HG03521 (cell line): ENCODE results near the gene RPS6KC1.
A peak's percentile ranks its signal among the peaks of the same experiment; 100 is the strongest.
"Not testable (repeated sequence)": the region's sequence is repeated elsewhere in the genome, so short reads cannot be mapped to it uniquely, and the experiment has no call there.

Experiments
- ATAC-seq: cut with Tn5 transposase; IDR thresholded peaks from one replicate; pipeline ENCODE4 v1.9.1; 2021; ENCODE audit warnings: mild to moderate bottlenecking, moderate library complexity; ENCODE audit not compliant: unreplicated experiment

Gene RPS6KC1

DNA sequence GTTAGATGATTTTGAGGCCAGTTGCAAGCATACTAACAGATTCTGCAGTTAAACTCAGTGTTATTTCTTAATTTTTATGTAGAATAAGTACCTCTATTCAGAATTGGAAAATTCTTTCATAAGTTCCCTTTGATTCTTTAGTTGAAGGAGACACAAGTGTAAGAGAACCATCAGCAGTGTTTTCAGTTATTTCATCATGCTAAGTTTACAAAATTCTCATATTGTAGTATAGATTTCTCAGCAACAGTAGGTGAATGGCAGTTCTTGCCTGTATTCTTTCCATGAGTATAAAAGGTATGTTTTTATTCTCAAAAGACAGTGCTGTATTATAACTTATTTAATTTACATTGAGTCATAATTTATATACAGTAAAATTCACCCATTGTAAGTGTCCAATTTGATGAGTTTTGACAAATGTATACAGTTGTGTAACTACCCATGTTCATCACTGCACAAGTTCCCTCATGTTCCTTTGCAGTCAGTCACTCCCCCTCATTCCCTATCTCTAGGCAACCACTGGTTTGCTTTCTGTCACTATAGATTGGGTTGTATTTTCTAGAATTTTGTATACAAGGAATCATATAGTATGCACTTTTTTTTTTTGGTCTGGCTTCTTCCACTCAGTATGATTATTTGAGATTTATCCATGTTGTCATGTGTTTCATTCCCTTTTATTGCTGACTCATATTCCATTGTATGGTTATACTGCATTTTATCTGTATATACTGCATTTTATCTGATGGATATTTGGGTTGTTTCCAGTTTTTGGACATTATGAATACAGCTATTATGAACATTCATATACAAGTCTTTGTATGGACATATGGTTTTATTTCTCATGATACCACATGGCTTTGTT lies 3.9 kb downstream of the RPS6KC1 start:
- ATAC-seq, result no peak

DNA sequence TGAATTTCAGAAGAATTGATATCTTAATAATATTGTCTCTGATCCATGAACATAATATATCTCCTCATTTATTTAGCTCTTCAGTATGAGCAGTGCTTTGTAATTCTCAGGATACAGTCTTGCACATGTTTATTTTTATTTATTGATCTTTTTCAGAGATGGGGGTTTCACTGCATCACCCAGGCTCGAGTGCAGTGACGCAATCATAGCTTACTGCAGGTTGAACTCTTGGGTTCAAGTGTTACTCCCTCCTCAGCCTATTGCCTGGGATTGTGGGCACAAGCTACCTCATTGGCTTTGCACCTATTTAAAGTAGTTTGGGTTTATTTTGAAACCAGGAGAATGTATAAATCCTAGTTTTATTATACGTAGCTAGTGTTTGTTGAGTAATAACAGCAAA lies 4.7 kb downstream of the RPS6KC1 start:
- no peak for ATAC-seq

DNA sequence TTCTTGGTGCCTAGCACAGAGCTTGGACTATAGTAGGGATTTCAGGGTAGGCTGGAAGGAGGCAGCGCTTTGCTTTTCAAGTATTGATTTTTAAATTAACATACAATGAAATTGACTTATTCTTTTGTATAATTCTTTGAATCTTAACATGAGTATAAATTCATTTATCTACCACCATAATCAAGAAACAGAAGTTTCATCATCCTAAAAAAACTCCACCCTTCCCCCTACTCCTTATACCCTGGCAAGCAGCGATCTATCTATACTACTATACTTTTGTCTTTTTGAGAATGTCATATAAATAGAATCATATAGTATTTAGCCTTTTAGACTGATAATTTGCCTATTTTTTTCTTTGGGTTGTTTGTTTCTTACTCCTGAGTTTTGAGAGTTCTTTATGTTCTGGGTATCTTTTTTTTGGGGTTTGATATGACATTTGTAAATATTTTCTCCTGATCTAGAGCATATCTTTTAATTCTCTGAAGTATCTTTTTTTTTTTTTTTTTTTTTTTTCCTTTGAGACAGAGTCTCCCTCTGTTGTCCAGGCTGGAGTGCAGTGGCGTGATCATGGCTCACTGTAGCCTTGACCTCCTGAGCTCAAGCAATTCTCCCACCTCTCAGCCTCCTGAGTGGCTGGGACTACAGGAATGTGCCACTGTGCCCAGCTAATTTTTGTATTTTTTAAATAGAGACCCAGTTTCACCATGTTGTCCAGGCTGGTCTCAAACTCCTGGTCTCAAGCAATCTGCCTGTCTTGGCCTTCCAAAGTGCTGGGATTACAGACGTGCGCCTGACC lies 6.4 kb downstream of the RPS6KC1 start:
- ATAC-seq, result no peak

DNA sequence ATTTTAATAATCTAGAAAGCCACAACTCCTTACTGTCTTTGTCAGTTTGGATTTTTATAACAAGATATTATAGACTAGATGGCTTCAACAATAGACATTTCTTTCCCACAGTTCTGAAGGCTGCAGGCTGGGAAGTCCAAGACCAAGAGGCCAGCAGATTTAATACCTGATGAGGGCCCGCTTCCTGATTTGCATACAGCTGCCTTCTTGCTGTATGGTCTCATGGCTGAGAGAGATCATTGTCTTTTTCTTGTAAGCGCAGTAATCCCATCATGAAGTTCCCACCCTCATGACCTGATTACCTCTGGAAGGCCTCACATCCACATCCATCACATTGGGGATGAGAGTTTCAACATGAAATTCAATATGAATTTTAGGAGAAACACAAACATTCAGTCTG lies 9.8 kb downstream of the RPS6KC1 start:
- no peak for ATAC-seq

DNA sequence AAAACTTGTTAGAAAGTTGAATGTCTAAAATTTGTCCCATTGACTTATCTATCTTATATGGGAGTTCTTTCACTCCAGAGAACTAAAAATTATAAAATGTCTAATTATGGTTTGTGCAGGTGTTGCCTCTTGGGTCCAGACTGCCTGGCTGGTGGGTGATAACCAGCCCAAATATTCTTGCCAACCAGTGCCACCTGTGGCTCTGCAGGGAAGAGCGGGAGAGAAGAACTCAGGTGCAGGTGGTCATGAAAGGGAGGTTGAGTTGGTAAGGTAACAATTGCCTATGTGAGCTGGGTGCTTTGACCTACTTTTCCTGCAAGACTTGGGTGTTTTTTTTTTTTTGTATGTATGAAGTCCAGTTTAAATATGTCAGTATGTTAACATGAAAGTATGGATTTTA lies 10.2 kb downstream of the RPS6KC1 start:
- ATAC-seq, result no peak

DNA sequence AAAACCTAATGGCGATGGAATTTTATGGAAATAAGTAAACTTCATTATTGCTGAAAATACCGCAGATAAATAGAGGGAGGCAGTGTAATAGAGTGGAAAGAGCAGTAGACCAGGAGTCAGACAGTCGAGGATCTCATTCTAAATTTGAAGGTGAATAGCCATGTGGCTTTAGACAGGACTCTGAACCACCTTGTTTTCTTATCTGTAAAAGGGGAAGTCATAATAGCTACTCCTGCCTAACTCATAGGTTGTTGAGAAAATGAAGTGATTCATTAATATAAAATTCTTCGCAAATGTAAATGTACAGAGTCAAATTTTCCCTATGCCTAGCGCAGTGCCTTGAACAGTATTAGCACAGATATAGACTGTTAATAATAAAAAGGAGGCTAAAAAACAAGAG lies 14.8 kb downstream of the RPS6KC1 start:
- ATAC-seq, result no peak

DNA sequence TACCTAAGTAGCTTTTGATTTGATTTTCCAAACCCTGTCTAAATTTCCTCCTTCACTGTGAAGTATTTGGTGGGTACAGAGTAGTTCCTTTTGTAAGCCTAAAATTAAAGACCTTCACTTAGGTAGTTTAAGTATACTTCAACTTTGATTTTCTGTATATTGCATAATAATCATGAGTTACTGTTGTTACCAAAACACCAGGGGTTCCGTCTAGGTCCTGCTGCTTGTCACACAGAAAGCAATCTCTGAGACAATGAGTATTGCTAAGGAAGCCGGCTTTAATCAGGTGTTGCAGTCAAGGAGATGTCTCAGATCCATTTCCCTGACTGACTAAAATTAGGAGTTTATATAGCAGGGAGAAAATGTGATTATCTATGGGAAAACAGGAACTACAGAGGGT lies 15.3 kb downstream of the RPS6KC1 start:
- no peak for ATAC-seq

DNA sequence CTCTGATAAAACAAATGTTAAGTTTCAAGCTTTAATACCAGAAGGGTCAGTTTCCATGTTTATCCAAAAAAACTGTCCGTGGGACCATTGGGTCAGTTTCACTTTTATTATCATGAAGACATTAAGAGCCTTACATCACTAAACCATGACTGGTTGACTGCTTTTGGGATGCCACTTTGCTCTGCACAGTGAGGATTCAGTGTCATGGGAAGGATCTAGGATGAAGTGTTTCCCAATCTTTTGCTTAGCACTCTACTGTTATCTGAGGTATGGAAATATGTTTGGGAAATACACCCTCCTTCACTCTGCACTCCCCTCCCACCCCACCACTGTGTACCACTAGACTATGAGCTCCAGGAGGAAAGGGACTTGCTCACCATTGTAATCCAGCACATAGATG lies 16.3 kb downstream of the RPS6KC1 start:
- ATAC-seq, result no peak

DNA sequence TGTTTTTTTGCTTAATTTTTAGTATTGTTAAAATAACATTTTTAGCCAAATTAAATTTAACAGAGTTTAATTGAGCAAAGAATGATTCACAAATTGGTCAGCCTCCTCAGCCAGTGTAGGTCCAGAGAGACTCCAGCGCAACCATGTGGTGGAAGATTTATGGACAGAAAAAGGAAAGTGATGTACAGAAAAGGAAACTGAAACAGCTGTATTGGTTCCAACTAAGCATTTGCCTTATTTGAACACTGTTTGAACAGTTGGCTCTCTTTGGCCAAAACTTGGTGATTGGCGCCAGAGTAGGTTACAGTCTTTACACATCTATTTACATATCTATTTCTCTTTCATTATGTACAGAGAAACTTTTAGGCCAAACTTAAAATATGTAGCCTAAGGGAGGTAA lies 19.4 kb downstream of the RPS6KC1 start:
- ATAC-seq, result peak; percentile 95

DNA sequence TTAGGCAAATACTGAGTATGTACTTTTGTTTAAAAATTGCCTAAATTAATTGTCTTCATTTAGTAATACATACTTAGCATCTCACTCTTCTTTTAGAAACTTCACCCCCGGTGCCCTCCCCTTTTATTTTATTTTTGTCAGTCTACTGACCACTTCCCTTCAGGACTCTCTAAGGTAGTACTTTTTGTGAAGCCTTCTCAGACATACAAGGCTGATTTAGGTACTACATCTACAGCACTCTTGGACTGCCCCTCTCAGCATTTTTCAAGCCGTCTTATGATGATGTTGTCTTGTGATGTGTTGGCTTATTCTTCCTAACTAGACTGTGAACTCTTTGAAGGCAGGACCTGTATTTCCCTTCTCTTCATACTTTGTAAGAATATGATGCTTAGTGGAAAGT lies 24.7 kb downstream of the RPS6KC1 start:
- peak; percentile 74 for ATAC-seq

DNA sequence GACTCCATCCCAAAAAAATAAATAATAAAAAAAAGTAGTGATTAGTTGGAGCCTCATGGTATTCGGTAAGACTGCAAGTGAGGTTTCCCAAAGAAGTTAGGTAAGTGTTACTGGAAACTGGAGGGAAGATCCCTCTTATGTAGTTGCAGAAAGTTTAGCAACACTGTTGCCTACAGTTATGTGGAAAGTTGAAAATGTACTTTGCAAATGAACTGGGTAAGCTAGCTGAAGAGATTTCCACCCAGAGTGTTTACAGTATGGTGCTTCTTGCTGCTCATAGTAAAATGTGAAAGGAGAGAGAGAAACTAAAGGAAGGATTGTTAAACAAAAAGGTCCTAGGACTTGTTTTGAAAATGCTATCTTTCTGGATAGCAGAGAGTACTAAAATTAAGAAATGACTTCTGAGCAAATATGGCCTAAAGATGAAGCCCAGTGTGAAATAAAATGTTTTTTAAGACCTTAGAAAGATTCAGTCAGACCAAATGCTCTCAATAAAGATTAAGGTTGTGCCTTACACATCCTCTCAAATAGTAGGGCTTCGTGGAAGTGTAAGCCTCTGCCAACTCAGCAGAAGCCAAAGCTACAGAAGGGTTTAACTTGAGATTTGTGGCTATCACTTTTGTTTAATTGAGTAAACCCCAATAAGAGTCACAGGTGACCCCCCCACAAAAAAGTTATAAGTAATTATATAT lies 31.5 kb downstream of the RPS6KC1 start:
- no peak for ATAC-seq

DNA sequence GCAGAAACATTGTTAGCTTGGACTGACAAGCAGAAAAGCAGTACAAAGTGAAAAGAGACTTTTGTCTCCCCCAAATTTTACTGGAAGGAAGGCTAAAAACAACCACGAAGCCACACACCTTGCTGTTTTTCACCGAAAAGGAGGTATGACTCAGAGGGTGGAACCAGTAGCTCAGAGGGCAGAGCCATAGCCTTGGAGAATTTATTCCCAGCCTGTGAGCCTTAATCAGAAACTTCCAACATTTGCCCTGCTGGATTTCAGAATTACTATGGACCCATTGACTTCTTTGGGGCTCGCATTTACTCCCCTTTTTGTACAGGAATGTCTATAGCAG lies 32.0 kb downstream of the RPS6KC1 start:
- no peak for ATAC-seq

DNA sequence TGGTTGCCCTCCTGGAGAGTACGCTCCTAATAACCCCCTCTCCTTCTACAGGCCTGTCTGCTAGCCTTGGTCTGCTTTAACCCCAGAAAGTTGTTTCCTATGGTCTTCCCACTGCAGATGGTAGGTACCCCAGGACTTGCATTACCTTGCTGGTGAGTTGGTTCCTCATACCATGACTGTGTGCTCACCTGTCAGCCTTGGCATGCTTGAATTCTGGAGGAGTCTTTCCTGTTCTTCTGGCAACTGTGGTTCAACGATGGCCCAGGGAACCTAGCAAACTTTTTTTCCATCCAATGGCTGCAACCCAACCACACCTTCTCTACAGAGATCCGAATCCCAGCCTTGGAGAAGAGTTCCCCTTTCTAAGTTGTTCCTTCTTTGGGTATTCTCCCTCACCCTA lies 36.9 kb downstream of the RPS6KC1 start:
- ATAC-seq, result no peak

DNA sequence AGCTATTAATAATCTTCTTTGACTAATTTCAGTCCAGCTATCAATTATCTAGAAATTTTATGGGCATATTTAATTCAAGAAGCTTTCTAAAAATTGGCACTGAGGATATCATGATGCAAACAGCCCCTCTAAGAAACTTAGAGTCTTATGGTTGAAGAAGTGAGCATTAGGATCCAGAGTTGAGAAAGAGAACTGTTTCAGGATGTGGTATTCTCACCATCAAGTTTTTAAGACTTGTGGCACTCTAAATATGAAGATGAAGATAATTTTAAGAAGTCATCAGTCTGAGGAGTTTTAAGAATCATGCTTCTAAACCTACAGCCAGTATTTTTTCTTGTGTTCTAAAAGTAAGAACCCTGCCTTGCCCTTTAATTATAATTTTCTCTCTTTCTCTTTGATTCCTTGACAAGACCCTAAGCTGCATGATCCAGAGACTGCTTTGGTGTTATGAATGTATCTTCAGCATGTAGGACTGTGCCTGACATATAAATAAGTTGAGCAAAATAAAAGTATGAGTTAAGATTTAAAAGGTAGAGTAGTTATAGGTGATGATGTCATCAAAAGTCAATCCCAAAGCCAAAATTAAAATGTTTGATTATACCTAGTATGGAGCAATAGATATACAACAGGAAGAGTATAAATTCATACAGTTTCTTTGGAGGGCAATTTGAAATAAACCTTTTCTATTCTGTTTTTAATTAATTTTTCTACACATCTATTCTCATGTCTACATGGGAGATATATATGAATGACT lies 39.1 kb downstream of the RPS6KC1 start:
- ATAC-seq, result no peak

DNA sequence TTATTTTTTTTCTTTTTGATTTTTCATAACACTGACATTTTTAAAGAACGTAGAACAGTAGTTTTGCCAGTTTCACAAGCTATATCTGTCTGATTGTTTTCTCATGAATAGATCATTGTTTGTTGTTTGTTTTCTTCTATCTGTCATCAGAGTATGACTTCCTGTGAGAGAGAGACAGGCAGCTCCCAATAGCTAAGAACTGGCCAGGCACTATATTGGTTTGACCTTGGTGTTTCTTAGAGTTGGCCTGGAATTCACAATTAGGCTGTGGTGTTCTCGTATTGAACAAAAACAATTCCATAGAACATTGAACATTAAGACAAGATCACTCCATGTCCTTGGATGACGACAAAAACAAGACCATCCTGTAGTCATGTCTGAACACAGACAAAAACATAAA lies 43.4 kb downstream of the RPS6KC1 start:
- no peak for ATAC-seq

DNA sequence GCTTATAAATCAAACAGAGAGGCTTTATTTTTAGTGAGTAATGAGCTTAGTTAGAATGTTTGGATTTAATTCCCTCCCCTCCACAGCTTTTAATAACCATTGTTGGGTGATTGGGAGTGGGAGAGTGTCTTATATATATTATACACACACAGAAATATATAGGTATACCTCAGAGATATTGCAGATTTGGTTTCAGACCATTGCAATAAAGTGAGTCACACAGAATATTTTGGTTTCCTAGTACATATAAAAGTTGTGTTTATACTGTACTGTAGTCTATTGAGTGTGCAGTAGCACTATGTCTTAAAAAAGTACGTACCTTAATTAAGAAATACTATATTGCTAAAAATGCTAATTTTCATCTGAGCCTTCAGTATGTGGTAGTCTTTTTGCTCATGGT lies 44.4 kb downstream of the RPS6KC1 start:
- ATAC-seq, result no peak

DNA sequence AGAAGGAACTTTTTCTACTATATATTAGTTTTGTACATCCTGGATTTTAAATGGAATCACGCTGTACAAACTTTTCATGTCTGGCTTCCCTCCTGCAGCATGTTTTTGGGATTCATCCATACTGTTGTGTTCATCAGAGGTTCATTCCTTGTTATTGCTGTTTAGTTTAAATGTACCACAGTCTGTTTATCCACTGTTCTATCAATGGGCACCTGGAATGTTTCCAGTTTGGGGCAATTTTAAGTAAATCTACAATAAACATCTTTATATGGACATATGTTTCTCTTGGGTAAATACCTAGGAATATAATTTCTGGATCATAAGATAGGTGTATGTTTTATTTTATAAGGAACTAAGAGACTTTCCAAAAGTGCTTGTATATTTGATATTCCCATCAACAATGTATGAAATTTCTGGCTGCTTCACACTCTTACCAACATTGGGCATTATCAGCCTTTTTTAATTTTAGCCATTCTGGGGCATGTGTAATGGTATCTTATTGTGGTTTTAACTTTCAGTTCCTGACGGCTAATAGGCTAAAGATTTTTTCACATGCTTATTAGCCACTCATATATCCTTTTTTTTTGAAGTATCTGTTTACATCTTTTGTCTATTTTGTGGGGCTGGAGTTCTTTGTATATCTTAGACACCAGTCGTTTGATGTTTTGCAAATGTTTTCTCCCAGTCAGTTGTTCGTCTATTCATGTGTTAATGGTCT lies 48.8 kb downstream of the RPS6KC1 start:
- ATAC-seq, result no peak

DNA sequence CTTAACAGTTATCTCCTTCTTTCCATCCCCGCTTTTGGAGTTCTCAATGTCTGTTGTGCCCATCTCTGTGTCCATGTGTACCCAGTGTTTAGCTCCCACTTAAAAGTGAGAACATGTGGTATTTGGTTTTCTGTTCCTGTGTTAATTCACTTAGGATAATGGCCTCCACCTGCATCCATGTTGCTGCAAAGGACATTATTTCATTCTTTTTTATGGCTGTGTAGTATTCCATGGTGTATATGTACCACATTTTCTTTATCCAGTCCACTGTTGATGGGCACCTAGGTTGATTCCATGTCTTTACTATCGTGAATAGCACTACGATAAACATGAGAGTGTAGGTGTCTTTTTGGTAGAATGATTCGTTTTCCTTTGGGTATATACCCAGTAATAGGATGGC lies 49.5 kb downstream of the RPS6KC1 start:
- ATAC-seq, result not testable (repeated sequence)

DNA sequence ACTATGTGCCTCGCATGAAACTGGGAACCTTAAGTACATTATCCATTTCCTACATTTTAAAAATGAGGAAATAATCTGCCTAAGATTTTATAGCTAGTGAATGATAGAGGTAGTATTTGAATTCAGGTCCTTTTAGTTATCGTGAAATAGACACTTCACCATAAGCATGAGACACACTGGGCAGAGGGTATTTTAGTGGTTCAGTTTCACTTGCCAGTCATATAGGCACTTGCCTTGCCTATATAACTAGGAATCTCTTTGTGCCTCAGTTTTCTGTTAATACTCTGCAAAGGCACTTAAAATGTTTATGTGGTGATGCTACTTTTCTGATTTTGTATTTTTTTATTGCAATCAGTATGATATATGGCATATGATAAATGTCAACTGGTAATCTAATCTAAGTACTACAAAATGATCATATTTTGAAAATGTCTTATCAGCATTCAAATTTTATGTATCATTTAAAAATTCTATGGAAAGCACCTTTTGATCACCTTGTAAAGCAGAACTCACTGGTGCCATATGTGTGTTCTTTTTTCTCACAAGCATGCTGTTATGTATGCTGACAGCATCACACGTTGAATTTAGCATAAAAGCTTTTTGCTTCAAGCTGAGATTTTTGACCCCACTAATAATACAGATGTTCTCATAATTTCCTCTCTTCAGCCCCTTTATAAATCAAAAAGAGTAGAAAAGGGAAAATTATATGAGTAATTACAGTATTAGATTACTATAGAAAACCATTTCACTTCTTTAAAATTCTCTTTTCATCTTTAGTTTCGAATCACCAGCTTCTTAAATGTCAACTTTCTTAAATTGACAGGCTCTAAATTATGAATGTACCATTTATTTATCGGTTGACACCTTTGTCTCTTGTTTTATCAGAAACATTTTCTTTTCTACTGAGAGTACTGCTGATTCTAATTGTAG lies 52.6 kb downstream of the RPS6KC1 start:
- ATAC-seq, result no peak
